ENCODE data around the gene ADAMTS4. TPM values are rescaled to one million over a fixed set of nuclear protein-coding genes. Genes with fewer than 3 reads are reported as not detected.
A peak's percentile ranks its signal among the peaks of the same experiment; 100 is the strongest.

ADAMTS4 gene
- total and polyA plus RNA-seq, 2 donors (not counting 3 experiments of a cell fraction or from before 2014, with no cell fraction given), result 2.5 to 13.6 TPM

GRCh38 chr1:161229896-161230295 is 31.0 kb upstream of the ADAMTS4 start:
- dilution Hi-C loops (cut with MboI; ENCODE audit: extremely low pct_ligation_motif_present, low sequenced_read_pairs) (no loop called here), intact Hi-C loops (cut with micrococcal nuclease) (no loop called here)
- CTCF ChIA-PET, result interaction anchor here (1.5 to 6.9 kb wide), 5 partner anchors 11 to 153 kb away, joined by 4 to 156 read pairs (median 39); no protein-coding TSS in a partner anchor
- H3K4me3 ChIP-seq (replicated peaks in 1 of 3; ENCODE audit: insufficient read depth in 1 of 3, low read depth in 1 of 3, low read length in 3 of 3), result no peak overlapping the region
- FAIRE-seq (no peak), DNase-seq (ENCODE audit: low read depth, low spot score) (no peak)
- TF ChIP-seq MAX (IDR thresholded peaks at IDR 0.05; ENCODE audit: insufficient read depth, insufficient read length) (no peak), CTCF (IDR thresholded peaks at IDR 0.05; ENCODE audit: extremely low read depth in 1 of 2, insufficient read depth in 1 of 2, low read depth in 1 of 2, low read length in 2 of 2) (peak in 1 of 2 donors; percentile 6)
- peaks cover 18% of the 10 kb centered on the region for H3K4me1 ChIP-seq (ENCODE audit: control insufficient read depth, extremely low read depth, insufficient read depth, low read length)
- POLR2A ChIA-PET, result no interaction called here
- H3K9ac ChIP-seq (replicated peaks; ENCODE audit: extremely low read depth, insufficient read depth, low read length), result no peak overlapping the region
- peaks cover 10% of the 10 kb centered on the region in 2 experiments for H3K36me3 ChIP-seq (ENCODE audit: control insufficient read depth in 2 of 2, extremely low read depth in 1 of 2, insufficient read depth in 2 of 2, low read length in 2 of 2)
- no peak overlapping the region for H3K27ac ChIP-seq (ENCODE audit: insufficient read depth, low read depth, low read length)
- no peaks in the 10 kb centered on the region for H4K20me1 ChIP-seq (replicated peaks; ENCODE audit: control insufficient read depth, extremely low read depth, insufficient read depth, low read length)
- H3K9me3 ChIP-seq (replicated peaks; ENCODE audit: control insufficient read depth, insufficient read depth, low read length), result no peaks in the 10 kb centered on the region
- H3K4me2 ChIP-seq (ENCODE audit: insufficient read depth, low read length), result no peak overlapping the region
- no peaks in the 10 kb centered on the region for H3K79me2 ChIP-seq (ENCODE audit: control insufficient read depth, insufficient read depth, low read length)
- H3K27me3 ChIP-seq (ENCODE audit: control insufficient read depth in 2 of 2, insufficient read depth in 2 of 2, low read length in 2 of 2), result no peaks in the 10 kb centered on the region
- H3K9me1 ChIP-seq (replicated peaks; ENCODE audit: control insufficient read depth, extremely low read depth, insufficient read depth, low read length), result no peaks in the 10 kb centered on the region
- H2AFZ ChIP-seq (ENCODE audit: low read depth, low read length), result no peak overlapping the region
- no TSS peak for BruUV-seq (replicated peaks)

- H2AFZ ChIP-seq (ENCODE audit: low read depth, low read length), result peak overlapping the region; percentile 75
- peaks cover 10% of the 10 kb centered on the region in 2 experiments for H3K36me3 ChIP-seq (ENCODE audit: control insufficient read depth in 2 of 2, extremely low read depth in 1 of 2, insufficient read depth in 2 of 2, low read length in 2 of 2)
- H4K20me1 ChIP-seq (replicated peaks; ENCODE audit: control insufficient read depth, extremely low read depth, insufficient read depth, low read length), result no peaks in the 10 kb centered on the region
- H3K27ac ChIP-seq (ENCODE audit: insufficient read depth, low read depth, low read length), result peak overlapping the region; percentile 25
- ChIA-PET CTCF (interaction anchor here (0.6 to 6.9 kb wide), 17 partner anchors 9 to 155 kb away, joined by 3 to 156 read pairs (median 4); partner anchors contain the start of genes ADAMTS4, CFAP126, FCER1G and NDUFS2), POLR2A (no interaction called here)
- intact Hi-C loops (cut with micrococcal nuclease) (no loop called here), dilution Hi-C loops (cut with MboI; ENCODE audit: extremely low pct_ligation_motif_present, low sequenced_read_pairs) (no loop called here)
- H3K4me2 ChIP-seq (ENCODE audit: insufficient read depth, low read length), result peak overlapping the region; percentile 80
- FAIRE-seq (no peak), DNase-seq (ENCODE audit: low read depth, low spot score) (no peak)
- peaks cover 18% of the 10 kb centered on the region for H3K4me1 ChIP-seq (ENCODE audit: control insufficient read depth, extremely low read depth, insufficient read depth, low read length)
- H3K4me3 ChIP-seq (replicated peaks in 1 of 3; ENCODE audit: insufficient read depth in 1 of 3, low read depth in 1 of 3, low read length in 3 of 3), result no peak overlapping the region
- no peak for TF ChIP-seq MAX (IDR thresholded peaks at IDR 0.05; ENCODE audit: insufficient read depth, insufficient read length)
- TF ChIP-seq JUN (IDR thresholded peaks at IDR 0.05; ENCODE audit: borderline replicate concordance, insufficient read depth, insufficient read length, low read depth), result no peak
- TF ChIP-seq GATA2 (IDR thresholded peaks at IDR 0.05; ENCODE audit: insufficient read depth, insufficient read length, low read depth, low read length), result no peak
- TF ChIP-seq EZH2 (IDR thresholded peaks at IDR 0.05; ENCODE audit: borderline replicate concordance, low read depth, low read length, severe bottlenecking), result no peak
- TF ChIP-seq POLR2AphosphoS5 (IDR thresholded peaks at IDR 0.05; ENCODE audit: insufficient read depth, low read depth, low read length), result peak; percentile 1
- TF ChIP-seq FOS (IDR thresholded peaks at IDR 0.05; ENCODE audit: borderline replicate concordance, insufficient read depth, low read length), result no peak
- no peak for TF ChIP-seq POLR2A (IDR thresholded peaks at IDR 0.05; ENCODE audit: low read depth, low read length)
- no peaks in the 10 kb centered on the region for H3K9me3 ChIP-seq (replicated peaks; ENCODE audit: control insufficient read depth, insufficient read depth, low read length)
- H3K79me2 ChIP-seq (ENCODE audit: control insufficient read depth, insufficient read depth, low read length), result no peaks in the 10 kb centered on the region
- peak overlapping the region; percentile 28 for H3K9ac ChIP-seq (replicated peaks; ENCODE audit: extremely low read depth, insufficient read depth, low read length)
- BruUV-seq (replicated peaks), result no TSS peak
- H3K9me1 ChIP-seq (replicated peaks; ENCODE audit: control insufficient read depth, extremely low read depth, insufficient read depth, low read length), result no peaks in the 10 kb centered on the region
- no peaks in the 10 kb centered on the region for H3K27me3 ChIP-seq (ENCODE audit: control insufficient read depth in 2 of 2, insufficient read depth in 2 of 2, low read length in 2 of 2)
These were observed 29.2 kb upstream of the ADAMTS4 start for GRCh38 chr1:161228032-161228431.

Measured in endothelial cell of umbilical vein (primary cell).